IPS-11a (cell line): ENCODE measurements around the gene HOXD10.

Experiments used
- H3K4me3 ChIP-seq: one replicate; pipeline ENCODE4 v1.5.1; 2013; ENCODE audit warnings: low read depth, low read length, control low read depth

The HOXD10 gene

DNA sequence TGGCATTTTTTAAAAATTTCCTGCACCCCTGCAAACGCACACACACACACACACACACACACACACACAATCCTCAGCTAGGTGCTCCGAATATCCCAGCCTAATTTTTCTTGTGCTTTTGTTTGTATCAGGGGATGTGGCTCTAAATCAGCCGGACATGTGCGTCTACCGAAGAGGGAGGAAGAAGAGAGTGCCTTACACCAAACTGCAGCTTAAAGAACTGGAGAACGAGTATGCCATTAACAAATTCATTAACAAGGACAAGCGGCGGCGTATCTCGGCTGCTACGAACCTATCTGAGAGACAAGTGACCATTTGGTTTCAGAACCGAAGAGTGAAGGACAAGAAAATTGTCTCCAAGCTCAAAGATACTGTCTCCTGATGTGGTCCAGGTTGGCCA is 22.2 kb upstream of the HOXD10 start:
- no peak overlapping the region for H3K4me3 ChIP-seq

DNA sequence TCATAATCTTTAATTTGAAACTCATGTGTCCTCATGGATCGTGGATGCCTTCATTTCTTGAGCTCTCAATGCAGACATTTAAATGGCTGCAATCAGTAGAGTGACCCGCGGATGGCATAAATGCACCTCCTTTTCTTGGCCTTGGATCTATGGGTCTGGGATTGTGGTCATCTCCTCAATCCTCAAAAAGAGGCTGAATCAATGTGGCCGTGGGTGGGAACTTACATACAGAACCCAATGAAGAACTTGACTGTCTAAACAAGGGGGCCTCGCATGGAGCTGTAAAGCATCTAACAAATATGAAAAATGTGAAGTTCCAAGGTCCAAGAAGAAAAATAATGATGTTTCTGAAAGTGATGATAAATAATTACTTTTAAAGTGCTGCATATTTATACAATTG is 21.2 kb upstream of the HOXD10 start:
- no peak overlapping the region for H3K4me3 ChIP-seq

GRCh38 chr2:176096243-176096985 is 20.2 kb upstream of the HOXD10 start:
- H3K4me3 ChIP-seq: peak overlapping the region; percentile 18

GRCh38 chr2:176096986-176097819 is 19.4 kb upstream of the HOXD10 start:
- H3K4me3 ChIP-seq: peak overlapping the region; percentile 18

GRCh38 chr2:176097820-176098365 is 18.7 kb upstream of the HOXD10 start:
- H3K4me3 ChIP-seq: peak overlapping the region; percentile 20

DNA sequence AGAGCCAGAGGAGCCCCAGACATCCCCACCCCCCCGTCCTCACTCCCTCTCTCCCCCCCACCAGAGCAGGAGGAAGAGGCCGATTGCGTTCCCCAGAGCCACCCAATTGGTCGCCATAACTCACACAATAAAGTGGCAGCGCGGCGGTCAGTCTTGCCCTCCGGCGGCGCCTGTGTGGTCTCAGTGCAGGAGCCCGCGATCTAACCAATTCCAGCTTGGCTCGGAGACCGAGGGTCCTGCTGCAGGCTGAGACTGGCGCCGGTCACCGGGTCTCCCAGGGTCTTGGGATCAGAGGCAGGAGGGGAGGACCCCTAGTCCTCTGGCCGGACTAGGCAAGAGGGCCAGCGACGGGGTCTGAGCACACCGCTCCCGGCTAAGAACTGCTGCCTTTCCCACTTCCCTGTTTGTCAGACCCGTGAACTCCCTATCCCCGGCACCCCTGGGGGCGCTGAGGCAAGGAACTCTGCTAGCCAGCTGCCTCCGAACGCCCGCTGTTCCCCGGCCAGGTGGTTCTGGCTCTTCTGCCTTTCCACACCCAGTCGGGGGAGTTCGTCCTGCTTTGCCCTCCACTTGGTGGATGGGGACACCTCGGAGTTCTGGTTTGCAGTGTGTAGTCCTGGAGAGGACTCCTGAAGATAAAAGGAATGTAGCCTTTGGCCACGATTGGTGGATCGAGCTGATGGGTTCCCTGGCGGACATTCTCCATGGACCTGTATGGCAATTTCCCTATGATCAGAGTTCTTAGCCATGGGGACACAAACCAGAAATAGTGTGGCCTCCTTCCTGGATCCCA is 18.0 kb upstream of the HOXD10 start:
- H3K4me3 ChIP-seq: no peak overlapping the region

DNA sequence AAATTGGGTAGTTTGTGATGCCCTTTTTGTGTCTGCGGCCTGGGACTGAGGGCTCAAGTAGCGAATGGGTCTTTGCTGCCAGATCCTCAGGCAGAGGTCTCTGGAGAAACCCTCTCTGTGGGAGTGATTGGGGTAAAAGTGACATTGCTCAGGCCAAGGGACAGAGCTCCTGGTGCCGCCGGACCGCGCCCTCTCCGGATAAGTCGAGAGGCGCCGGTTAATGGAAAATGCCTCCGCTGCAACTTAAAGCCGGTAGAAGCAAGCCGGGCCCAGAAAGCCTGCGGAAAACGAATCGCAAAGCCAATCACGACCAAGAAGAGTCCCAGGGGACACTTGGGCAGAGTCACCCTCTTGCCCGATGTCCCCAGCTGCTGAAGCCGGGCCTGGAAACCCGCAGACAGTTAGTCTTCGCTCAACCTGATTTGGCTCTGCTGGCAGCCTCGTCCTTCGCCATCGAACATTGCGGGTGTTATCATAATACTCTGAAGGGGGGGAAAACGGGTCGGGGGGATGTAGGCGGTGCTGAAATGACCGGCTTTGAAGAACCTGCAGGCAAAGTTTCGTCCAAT is 17.3 kb upstream of the HOXD10 start:
- H3K4me3 ChIP-seq: no peak overlapping the region

DNA sequence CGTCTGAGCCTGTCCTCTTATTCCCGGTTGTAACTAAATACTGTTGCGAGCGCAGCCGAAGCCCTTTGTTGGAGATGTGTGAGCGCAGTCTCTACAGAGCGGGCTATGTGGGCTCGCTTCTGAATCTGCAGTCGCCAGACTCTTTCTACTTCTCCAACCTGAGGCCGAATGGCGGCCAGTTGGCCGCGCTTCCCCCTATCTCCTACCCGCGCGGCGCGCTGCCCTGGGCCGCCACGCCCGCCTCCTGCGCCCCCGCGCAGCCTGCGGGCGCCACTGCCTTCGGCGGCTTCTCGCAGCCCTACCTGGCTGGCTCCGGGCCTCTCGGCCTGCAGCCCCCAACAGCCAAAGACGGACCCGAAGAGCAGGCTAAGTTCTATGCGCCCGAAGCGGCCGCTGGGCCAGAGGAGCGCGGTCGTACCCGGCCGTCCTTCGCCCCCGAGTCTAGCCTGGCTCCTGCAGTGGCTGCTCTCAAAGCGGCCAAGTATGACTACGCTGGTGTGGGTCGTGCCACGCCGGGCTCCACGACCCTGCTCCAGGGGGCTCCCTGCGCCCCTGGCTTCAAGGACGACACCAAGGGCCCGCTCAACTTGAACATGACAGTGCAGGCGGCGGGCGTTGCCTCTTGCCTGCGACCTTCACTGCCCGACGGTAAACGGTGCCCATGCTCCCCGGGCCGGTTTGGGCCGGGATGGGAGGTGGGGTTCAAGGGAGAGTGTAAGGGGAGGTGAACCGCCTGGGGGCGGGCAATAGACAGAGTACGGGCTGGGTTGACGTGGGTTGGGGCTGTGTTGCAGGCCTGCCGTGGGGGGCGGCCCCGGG is 16.6 kb upstream of the HOXD10 start, which contains the start of gene HOXD12:
Gene HOXD12 (plus strand): TSS at position 68 of the 819 bp plus-strand sequence. CDS start 7 bp downstream, at position 75.
- no peak within 1 kb of the TSS for H3K4me3 ChIP-seq

DNA sequence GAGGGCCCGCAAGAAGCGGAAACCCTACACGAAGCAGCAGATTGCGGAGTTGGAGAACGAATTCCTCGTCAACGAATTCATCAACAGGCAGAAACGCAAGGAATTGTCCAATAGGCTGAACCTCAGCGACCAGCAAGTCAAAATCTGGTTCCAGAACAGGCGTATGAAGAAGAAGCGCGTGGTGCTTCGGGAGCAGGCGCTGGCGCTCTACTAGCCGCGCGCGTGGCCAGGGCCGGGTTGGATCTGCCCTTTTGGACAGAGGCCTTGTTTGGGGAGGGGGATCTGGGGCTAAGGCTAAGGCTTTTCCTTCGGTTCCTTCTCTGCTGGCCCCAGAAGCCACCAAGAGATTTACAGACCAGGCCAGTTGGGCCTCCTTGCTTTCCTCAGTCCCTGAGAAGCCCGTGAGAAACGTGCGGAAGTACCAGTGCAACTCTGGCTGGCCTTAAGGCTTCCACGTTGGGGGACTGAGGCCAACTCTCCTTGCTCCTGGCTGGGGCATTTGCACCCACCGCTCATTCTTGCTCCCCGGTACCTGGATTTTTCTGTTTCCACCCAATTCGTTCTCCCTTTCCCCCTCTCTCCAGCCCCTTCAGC is 15.9 kb upstream of the HOXD10 start:
- no peak overlapping the region for H3K4me3 ChIP-seq

DNA sequence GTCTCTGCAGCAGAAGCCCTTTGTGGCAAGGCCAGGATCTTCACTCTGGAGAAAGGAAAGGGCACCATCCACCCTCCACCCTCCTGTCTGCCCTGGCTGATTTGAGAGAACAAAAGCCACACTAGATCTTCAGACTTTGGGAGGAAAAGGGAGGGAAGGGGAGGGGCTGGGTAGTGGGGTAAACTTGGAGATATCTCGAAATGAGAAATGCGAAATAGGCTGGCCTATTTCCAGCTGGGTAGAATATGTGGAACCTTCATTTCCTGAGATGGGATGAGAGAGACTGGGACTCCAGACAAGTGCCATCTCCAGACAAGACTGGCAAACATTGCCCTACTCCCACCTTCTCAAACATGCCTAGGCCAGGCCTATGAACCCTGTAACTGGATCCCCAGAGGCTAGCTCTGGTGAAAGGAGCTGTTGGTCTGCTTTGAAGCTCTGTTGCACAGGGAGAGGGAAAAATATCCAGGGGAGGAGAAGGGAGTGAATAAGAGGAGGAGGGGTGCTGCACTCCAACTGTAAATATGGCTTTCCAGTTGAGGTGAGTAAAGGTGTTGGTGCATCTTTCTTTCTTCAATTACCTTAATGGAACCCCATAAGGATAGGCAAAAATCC is 15.3 kb upstream of the HOXD10 start:
- no peak overlapping the region for H3K4me3 ChIP-seq

DNA sequence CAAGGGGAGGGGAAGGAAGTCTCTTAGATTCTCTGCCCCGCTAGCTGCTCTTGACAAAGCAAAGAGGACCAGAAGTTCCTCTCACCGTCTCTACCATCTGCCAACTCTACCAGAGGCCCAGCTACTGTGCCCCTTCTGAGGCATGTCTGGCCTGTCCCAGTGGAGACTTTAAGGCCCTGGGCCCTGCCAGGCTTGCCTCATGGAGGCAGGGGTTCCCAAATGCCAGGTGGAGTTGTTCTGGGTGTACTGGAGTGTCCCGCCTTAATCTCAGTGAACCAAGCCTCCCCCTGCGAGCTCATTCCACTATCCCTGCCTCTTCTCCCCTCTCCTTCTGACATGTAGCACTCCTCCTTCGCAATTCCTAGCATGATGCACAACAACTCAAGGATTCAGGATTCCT is 14.7 kb upstream of the HOXD10 start:
- no peak overlapping the region for H3K4me3 ChIP-seq

DNA sequence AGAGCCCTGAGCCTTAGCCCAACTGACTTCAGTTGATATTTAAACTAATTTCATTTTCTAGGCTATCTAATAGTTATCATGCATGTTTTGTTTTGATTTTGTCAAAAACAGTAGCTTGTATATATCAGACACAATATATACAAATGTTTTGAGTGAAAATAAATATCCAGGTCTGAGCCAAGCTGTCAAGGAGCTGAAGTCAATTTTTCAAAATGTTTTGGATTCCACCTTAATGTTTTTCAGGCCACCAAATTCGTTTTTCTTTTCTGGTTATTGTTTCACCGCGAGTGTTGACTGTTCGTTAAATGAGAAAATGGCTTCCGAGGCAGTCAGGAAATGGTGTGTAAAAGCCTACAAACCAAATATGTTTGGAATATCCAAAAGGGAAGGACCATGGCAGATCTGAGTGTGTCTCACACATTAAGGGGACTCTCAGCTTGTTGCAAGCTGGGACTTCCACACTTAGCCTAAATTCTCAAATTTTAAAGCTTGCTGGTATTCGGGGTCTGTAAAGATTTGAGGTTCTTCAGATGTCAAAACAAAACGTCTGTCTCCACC is 14.2 kb upstream of the HOXD10 start:
- no peak overlapping the region for H3K4me3 ChIP-seq

DNA sequence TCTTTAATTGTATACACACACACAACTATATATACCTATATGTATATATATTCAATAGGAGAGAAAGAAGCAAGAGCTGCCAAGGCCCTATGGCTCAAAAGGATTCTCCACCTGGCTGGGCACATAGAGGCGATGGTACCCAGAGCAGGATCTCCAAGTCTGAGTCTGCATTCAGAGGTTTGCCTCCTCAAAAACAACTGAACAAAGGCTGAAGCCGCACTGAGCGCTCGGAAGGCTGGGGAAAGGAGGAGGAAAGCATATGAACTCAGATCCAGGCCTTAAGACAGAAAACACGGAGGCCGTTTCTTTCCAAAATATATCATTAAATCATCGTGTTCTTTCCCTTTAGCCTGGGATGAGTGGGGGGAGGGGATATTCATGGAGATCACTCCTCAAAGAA is 13.4 kb upstream of the HOXD10 start:
- no peak overlapping the region for H3K4me3 ChIP-seq

- H3K4me3 ChIP-seq: no peak overlapping the region
Observed at GRCh38 chr2:176103742-176104315, 12.7 kb upstream of the HOXD10 start.

DNA sequence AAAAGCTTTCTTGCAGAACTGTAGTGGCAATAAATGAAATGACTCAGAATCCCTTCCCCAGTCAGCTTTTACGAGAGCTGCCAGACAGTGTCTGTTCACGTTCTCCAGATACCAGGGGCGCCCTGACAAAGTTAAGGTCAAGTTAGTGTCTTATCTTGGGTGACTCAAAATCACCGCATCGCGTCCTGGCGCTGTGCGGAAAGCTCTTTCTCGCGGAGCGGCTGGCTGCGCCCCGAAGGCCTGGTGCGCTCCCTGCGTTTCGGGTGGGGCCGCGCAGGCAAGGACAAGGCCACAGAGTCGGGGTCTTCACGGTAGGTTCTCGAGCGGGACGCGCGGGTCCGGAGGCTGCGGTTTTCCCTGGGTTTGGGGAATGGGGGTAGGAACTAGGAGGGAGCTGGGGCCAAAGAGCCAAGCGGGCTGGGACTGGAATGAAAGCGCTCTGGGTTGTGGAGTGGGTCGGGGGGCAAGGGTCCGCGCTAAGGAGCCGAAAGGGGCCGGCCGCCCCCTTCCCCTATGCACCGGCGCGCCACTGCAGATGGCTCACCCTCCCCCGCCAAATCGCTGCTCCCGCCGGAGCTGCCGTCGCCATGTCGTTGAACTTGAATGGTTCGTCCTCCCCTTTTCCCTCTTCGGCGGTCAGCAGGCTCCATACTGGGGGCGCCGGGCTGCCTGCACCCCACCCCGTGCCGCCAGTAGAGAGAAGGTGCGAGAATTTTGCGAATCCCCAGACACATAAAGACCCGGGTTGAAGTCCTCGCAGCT is 12.1 kb upstream of the HOXD10 start:
- H3K4me3 ChIP-seq: no peak overlapping the region

- H3K4me3 ChIP-seq: no peak overlapping the region
Observed at GRCh38 chr2:176105078-176105729, 11.4 kb upstream of the HOXD10 start.
